ENCODE results near the gene BRICD5.
A peak's percentile ranks its signal among the peaks of the same experiment; 100 is the strongest.

The BRICD5 gene

DNA sequence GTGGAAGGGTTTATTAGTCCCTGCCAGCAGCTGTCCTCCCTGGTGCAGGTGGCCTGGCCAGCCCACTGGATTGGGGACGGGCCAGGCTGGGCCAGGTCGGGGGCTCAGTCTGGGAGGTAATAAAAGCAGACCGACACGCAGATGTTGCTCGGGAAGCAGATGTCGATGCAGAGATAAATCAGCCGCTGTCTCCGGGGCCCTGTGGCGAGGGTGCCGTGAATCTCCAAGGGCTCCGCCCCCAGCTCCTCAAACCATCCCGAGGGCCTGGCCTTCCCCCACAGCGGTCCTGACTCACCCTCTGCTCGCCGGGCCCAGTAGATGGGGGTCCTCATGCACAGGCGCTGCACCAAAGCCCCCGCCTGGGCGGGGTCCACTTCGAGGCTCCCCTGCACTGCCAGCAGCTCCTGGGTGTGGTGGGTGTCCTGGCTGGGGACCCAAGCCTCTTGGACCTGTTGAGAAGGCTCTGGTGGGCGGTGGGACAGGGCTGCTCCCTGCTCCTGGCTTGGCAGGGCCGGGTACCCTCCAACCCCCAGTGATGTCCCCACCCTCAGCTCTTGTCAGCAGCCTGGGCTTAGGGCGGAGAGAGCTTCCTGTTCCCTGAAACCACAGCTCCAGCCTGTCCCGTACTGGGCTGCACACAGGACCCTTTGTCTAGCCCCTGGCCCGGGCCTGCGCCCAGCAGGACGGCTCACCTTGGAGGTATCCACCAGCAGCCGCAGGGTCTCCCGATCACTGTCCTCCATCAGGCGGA lies 1.2 kb downstream of the BRICD5 start:
- CTCF ChIA-PET = interaction anchor here (0.6 kb wide), 1 partner anchor 45 kb away, joined by 5 read pairs; no protein-coding TSS in a partner anchor
- Histone ChIP-seq H3K36me3 (ENCODE audit: control insufficient read depth in 2 of 2, insufficient read depth in 1 of 2, low read length in 2 of 2) (peaks cover 0 to 56% of the 10 kb centered on the region in 2 experiments; a peak in 1 of 3 replicates), H3K27ac (ENCODE audit: extremely low read depth, low read depth, low read length) (no peak overlapping the region), H3K4me1 (ENCODE audit: control insufficient read depth, insufficient read depth, low read length) (no peaks in the 10 kb centered on the region), H3K9me3 (ENCODE audit: control insufficient read depth, insufficient read depth, low read depth, low read length) (no peaks in the 10 kb centered on the region), H3K4me3 (ENCODE audit: low read depth, low read length) (no peak overlapping the region)
- 0 out of 2 replicates have a peak, but pooled peaks have one; percentile 14 for TF ChIP-seq KLF1 (tag by site-specific recombination; IDR thresholded peaks at IDR 0.05)
- no peak for TF ChIP-seq ZNF391 (tag by site-specific recombination; IDR thresholded peaks at IDR 0.05; ENCODE audit: borderline replicate concordance, low read depth)
- no peak for TF ChIP-seq ZNF184 (tag by site-specific recombination; IDR thresholded peaks at IDR 0.05)
- no peak for TF ChIP-seq KLF9 (tag by site-specific recombination; IDR thresholded peaks at IDR 0.05; ENCODE audit: low read depth)
- no peak for TF ChIP-seq ZNF416 (tag by site-specific recombination; IDR thresholded peaks at IDR 0.05)
- TF ChIP-seq MEIS1 (CRISPR knock-in tag; IDR thresholded peaks at IDR 0.05; ENCODE audit: borderline replicate concordance) = no peak
- no peak for TF ChIP-seq ZNF423 (tag by site-specific recombination; IDR thresholded peaks at IDR 0.05)
- TF ChIP-seq GFI1B (tag by site-specific recombination; IDR thresholded peaks at IDR 0.05) = no peak
- TF ChIP-seq SCRT2 (tag by site-specific recombination; IDR thresholded peaks at IDR 0.05) = no peak
- 0 out of 2 replicates have a peak, but pooled peaks have one; percentile 8 for TF ChIP-seq SP2 (tag by site-specific recombination; IDR thresholded peaks at IDR 0.05)
- no peak for TF ChIP-seq WT1 (tag by site-specific recombination; IDR thresholded peaks at IDR 0.05)
- TF ChIP-seq ZNF155 (tag by site-specific recombination; IDR thresholded peaks at IDR 0.05) = no peak
- TF ChIP-seq, protein P1, sequence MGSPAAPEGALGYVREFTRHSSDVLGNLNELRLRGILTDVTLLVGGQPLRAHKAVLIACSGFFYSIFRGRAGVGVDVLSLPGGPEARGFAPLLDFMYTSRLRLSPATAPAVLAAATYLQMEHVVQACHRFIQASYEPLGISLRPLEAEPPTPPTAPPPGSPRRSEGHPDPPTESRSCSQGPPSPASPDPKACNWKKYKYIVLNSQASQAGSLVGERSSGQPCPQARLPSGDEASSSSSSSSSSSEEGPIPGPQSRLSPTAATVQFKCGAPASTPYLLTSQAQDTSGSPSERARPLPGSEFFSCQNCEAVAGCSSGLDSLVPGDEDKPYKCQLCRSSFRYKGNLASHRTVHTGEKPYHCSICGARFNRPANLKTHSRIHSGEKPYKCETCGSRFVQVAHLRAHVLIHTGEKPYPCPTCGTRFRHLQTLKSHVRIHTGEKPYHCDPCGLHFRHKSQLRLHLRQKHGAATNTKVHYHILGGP (tag by site-specific recombination; IDR thresholded peaks at IDR 0.05) = no peak
- no peak for TF ChIP-seq ZSCAN16 (tag by site-specific recombination; IDR thresholded peaks at IDR 0.05)
- POLR2A ChIA-PET = interaction anchor here (0.5 to 1.7 kb wide), 6 partner anchors 13 to 55 kb away, joined by 4 to 7 read pairs (median 4); partner anchors contain the start of genes E4F1 and TRAF7

DNA sequence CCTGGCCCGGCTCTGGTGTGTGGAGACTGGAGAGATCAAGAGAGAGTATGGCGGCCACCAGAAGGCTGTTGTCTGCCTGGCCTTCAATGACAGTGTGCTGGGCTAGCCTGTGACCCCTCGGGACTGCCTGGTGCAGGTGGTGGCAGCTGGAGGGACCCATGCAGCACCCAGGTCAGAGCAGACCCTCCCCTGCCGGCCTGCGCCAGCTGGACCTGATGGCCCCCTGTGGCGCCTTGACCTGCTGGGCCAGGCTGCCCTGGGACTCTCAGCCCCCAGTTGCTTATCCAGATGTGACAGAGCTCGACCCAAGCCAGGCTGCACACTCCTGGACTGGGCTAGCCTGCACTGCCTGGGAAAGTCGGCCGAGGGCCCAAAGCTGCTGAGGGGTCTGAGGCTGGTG lies 1.9 kb downstream of the BRICD5 start:
- ChIA-PET CTCF (interaction anchor here (0.7 kb wide), 1 partner anchor 84 kb away, joined by 3 read pairs; no protein-coding TSS in a partner anchor), POLR2A (interaction anchor here (0.5 to 1.7 kb wide), 5 partner anchors 14 to 54 kb away, joined by 4 to 7 read pairs (median 4); partner anchors contain the start of genes E4F1 and TRAF7)
- TF ChIP-seq, protein P2, sequence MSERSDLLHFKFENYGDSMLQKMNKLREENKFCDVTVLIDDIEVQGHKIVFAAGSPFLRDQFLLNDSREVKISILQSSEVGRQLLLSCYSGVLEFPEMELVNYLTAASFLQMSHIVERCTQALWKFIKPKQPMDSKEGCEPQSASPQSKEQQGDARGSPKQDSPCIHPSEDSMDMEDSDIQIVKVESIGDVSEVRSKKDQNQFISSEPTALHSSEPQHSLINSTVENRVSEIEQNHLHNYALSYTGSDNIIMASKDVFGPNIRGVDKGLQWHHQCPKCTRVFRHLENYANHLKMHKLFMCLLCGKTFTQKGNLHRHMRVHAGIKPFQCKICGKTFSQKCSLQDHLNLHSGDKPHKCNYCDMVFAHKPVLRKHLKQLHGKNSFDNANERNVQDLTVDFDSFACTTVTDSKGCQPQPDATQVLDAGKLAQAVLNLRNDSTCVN (tag by site-specific recombination; optimal IDR thresholded peaks at IDR 0.05) = peak; percentile 13
- no peak for TF ChIP-seq ZNF777 (tag by site-specific recombination; IDR thresholded peaks at IDR 0.05; ENCODE audit: borderline replicate concordance)
- no peak overlapping the region for H3K4me3 ChIP-seq (ENCODE audit: low read depth, low read length)
- no peaks in the 10 kb centered on the region for H3K9me3 ChIP-seq (ENCODE audit: control insufficient read depth, insufficient read depth, low read depth, low read length)
- H3K4me1 ChIP-seq (ENCODE audit: control insufficient read depth, insufficient read depth, low read length) = no peaks in the 10 kb centered on the region
- H3K27ac ChIP-seq (ENCODE audit: extremely low read depth, low read depth, low read length) = no peak overlapping the region
- H3K36me3 ChIP-seq (ENCODE audit: control insufficient read depth in 2 of 2, insufficient read depth in 1 of 2, low read length in 2 of 2) = peaks cover 0 to 56% of the 10 kb centered on the region in 2 experiments; a peak in 1 of 3 replicates

DNA sequence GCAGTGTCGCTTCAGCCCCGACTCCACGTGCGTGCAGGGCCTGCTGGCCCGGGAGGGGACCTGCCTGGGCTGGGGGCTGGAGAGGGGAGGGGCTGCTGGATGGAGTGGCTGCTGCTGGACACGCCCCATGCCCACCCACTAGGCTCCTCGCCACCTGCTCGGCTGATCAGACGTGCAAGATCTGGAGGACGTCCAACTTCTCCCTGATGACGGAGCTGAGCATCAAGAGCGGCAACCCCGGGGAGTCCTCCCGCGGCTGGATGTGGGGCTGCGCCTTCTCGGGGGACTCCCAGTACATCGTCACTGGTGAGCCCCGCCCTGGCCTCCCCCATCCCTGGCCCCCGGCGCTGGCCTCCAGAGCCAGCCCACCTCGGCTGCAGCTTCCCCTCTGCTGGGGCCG lies 2.4 kb downstream of the BRICD5 start:
- Histone ChIP-seq H3K4me3 (ENCODE audit: low read depth, low read length) (no peak overlapping the region), H3K36me3 (ENCODE audit: control insufficient read depth in 2 of 2, insufficient read depth in 1 of 2, low read length in 2 of 2) (peaks cover 0 to 52% of the 10 kb centered on the region in 2 experiments; a peak in 1 of 3 replicates), H3K9me3 (ENCODE audit: control insufficient read depth, insufficient read depth, low read depth, low read length) (no peaks in the 10 kb centered on the region), H3K27ac (ENCODE audit: extremely low read depth, low read depth, low read length) (no peak overlapping the region), H3K4me1 (ENCODE audit: control insufficient read depth, insufficient read depth, low read length) (no peaks in the 10 kb centered on the region)
- ChIA-PET CTCF (interaction anchor here (0.7 kb wide), 1 partner anchor 83 kb away, joined by 3 read pairs; no protein-coding TSS in a partner anchor), POLR2A (interaction anchor here (0.8 to 1.5 kb wide), 4 partner anchors 14 to 53 kb away, joined by 4 to 7 read pairs (median 5); partner anchors contain the start of genes E4F1 and TRAF7)
- TF ChIP-seq HOXA7 (CRISPR knock-in tag; IDR thresholded peaks at IDR 0.05; ENCODE audit: borderline replicate concordance) = no peak
- peak; percentile 60; the same call in 1 of the 2 replicates for TF ChIP-seq KLF10 (tag by site-specific recombination; IDR thresholded peaks at IDR 0.05)
- TF ChIP-seq, protein P3, sequence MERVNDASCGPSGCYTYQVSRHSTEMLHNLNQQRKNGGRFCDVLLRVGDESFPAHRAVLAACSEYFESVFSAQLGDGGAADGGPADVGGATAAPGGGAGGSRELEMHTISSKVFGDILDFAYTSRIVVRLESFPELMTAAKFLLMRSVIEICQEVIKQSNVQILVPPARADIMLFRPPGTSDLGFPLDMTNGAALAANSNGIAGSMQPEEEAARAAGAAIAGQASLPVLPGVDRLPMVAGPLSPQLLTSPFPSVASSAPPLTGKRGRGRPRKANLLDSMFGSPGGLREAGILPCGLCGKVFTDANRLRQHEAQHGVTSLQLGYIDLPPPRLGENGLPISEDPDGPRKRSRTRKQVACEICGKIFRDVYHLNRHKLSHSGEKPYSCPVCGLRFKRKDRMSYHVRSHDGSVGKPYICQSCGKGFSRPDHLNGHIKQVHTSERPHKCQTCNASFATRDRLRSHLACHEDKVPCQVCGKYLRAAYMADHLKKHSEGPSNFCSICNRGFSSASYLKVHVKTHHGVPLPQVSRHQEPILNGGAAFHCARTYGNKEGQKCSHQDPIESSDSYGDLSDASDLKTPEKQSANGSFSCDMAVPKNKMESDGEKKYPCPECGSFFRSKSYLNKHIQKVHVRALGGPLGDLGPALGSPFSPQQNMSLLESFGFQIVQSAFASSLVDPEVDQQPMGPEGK (tag by site-specific recombination; IDR thresholded peaks at IDR 0.05) = 0 out of 2 replicates have a peak, but pooled peaks have one; percentile 12
